ENCODE data around the gene GSTM4.
"Not testable (repeated sequence)": the region's sequence is repeated elsewhere in the genome, so short reads cannot be mapped to it uniquely, and the experiment has no call there.

GSTM4 gene

DNA sequence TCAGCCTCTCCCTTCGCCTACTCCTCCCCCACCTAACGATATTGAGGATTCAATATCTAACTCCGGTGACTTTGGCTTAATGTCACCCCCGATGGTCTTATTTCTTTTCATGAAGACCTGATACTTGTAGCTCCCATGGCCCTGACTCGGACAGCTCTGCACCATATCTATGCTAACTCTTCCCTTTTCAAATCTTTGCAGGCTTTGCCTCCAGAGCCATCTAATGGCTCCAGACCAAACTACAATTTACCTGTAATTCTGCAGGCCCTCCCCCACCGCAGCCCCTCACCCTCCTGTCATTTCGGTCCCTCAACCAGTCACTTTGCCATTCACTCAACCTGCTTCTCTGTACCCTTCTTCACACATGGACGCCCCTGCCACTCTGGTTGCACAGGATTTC lies 48.3 kb downstream of the GSTM4 start:
- no peak for DNase-seq (ENCODE audit: low read depth)

DNA sequence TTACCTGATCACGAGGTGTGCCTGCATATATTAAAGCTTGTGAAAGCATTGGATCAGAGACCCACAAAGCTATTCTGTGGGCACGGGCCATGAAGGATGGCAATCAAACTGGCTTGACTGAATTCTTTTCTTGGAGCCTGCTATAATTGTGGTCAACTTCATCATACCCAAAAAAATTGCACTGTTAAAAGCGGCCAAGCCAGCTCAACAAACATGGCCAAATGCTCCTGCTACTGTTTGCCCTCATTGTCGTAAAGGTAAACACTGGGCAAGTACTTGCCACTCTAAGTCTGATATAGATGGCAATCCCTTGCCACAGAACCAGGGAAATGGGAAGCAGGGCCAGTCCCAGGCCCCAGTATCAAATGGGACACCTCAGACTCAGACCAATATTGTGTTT lies 49.5 kb downstream of the GSTM4 start:
- no peak for DNase-seq (ENCODE audit: low read depth)

DNA sequence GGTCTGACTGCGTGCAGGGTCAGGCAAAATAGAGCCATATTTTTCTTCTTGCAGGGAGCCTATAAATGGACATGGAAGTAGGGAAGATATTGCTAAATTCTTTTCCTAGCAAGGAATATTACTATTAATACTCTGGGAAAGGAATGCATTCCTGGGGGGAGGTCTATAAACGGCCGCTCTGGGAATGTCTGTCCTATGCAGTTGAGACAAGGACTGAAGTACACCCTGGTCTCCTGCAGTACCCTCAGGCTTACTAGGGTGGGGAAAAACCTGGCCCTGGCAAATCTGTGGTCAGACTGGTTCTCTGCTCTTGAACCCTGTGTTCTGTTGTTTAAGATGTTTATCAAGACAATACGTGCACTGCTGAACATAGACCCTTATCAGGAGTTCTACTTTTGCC lies 53.0 kb downstream of the GSTM4 start:
- not testable (repeated sequence) for DNase-seq (ENCODE audit: low read depth)

DNA sequence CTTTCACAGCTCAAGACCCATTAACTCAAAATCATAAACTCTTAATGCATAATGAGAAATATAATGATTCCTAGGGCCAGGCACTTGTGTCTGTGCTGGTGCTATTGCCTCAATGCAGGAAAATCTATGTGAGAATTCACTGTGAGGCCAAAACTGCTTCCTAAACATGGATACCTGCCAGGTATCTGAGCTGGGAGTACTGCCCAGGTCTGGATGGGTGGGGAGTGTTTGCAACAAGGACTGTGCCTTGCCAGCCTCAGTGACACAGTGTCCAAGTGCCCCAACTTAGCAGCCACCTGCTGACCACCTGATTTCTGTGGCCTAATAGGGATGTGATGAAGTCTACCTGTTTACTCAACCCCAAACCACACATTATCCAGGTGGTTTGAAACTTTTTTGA lies 53.9 kb downstream of the GSTM4 start:
- not testable (repeated sequence) for DNase-seq (ENCODE audit: low read depth)

Data from T follicular helper cell (primary cell).